KMS-11 (cell line): ENCODE measurements around the gene BPIFA2.

Source experiments
- H2AFZ ChIP-seq: fragments of 200-600 bp; sonication (generic); 2 replicates; pipeline ENCODE4 v1.6.1; 2016; ENCODE audit warnings: antibody characterized with exemption, mixed run types, low read depth
- H3K27ac ChIP-seq: fragments of 200-600 bp; sonication (generic); 2 replicates; pipeline ENCODE4 v1.6.1; 2016; ENCODE audit warnings: mild to moderate bottlenecking, mixed run types
- H3K27me3 ChIP-seq: fragments of 200-600 bp; sonication (generic); 2 replicates; pipeline ENCODE4 v1.6.1; 2017; ENCODE audit warnings: mild to moderate bottlenecking, low read depth, mixed run types, moderate library complexity; ENCODE audit not compliant: insufficient read depth
- H3K36me3 ChIP-seq: fragments of 200-600 bp; sonication (generic); 2 replicates; pipeline ENCODE4 v1.6.1; 2017; ENCODE audit warnings: mild to moderate bottlenecking, mixed run types; ENCODE audit not compliant: insufficient read depth
- H3K4me1 ChIP-seq: fragments of 200-600 bp; sonication (generic); 2 replicates; pipeline ENCODE4 v1.6.1; 2016; ENCODE audit warnings: mild to moderate bottlenecking, low read depth, mixed run types; ENCODE audit not compliant: poor library complexity, severe bottlenecking
- H3K4me2 ChIP-seq: fragments of 200-600 bp; sonication (generic); 2 replicates; pipeline ENCODE4 v1.7.0; 2016; ENCODE audit warnings: mild to moderate bottlenecking, mixed run types
- H3K4me3 ChIP-seq: fragments of 200-600 bp; sonication (generic); IDR thresholded peaks from 2 replicates; pipeline ENCODE4 v1.6.1; 2017; ENCODE audit warnings: low read depth, low read length, mixed read lengths; ENCODE audit not compliant: insufficient read depth
- H3K79me2 ChIP-seq: fragments of 200-600 bp; sonication (generic); 2 replicates; pipeline ENCODE4 v1.6.1; 2016; ENCODE audit warnings: low read depth, mixed run types; ENCODE audit not compliant: insufficient read depth
- H3K9ac ChIP-seq: fragments of 200-600 bp; sonication (generic); 2 replicates; pipeline ENCODE4 v1.6.1; 2016; ENCODE audit warnings: mild to moderate bottlenecking, mixed run types
- H4K20me1 ChIP-seq: fragments of 200-600 bp; sonication (generic); 2 replicates; pipeline ENCODE4 v1.6.1; 2016; ENCODE audit warnings: mild to moderate bottlenecking, mixed run types; ENCODE audit not compliant: insufficient read depth
- TF ChIP-seq, protein P1 (sequence below): fragments of 200-600 bp; sonication (generic); conservative IDR thresholded peaks from 2 replicates; pipeline ENCODE4 v1.6.1; 2017; ENCODE audit warnings: low read depth, mild to moderate bottlenecking, antibody characterized with exemption, low read length, moderate library complexity, mixed read lengths

The BPIFA2 gene

DNA sequence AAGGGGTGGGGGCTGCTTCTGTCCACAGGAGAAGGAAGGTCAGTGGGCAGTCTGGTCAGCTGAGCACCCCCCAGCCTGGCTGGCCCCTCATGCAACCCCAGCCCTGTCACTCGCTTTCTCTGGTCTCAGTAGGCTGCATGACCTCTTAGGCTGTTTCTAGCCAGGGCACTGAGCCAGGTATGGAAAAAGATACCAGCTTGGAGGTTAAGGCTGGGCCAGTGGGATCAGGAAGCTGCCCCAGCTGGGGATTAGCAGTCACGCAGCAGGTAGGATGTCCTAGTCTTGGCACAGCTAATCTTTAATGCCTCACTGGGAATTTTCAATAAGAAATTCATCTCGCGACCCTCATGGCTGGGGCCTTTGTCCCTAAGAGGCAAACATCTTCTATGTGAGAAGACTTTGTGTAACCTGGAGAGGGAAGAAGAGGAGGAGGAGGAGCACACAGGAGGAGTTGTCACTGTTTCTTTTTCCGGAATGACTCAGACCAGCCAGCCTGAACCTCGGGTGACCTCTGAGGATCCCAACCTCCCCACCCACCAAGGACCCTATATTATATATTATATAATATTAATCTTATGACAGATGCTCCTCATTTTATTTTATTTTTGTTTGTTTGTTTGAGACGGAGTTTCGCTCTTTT is 2.4 kb upstream of the BPIFA2 start:
- Histone ChIP-seq H3K27me3 (no peaks in the 10 kb centered on the region; the same call in 1 of the 2 replicates), H3K79me2 (no peaks in the 10 kb centered on the region), H2AFZ (no peak overlapping the region), H3K4me1 (no peaks in the 10 kb centered on the region), H3K4me3 (no peak overlapping the region), H4K20me1 (no peaks in the 10 kb centered on the region), H3K36me3 (no peaks in the 10 kb centered on the region), H3K27ac (no peak overlapping the region), H3K9ac (no peak overlapping the region), H3K4me2 (no peak overlapping the region)
- TF ChIP-seq, protein P1, sequence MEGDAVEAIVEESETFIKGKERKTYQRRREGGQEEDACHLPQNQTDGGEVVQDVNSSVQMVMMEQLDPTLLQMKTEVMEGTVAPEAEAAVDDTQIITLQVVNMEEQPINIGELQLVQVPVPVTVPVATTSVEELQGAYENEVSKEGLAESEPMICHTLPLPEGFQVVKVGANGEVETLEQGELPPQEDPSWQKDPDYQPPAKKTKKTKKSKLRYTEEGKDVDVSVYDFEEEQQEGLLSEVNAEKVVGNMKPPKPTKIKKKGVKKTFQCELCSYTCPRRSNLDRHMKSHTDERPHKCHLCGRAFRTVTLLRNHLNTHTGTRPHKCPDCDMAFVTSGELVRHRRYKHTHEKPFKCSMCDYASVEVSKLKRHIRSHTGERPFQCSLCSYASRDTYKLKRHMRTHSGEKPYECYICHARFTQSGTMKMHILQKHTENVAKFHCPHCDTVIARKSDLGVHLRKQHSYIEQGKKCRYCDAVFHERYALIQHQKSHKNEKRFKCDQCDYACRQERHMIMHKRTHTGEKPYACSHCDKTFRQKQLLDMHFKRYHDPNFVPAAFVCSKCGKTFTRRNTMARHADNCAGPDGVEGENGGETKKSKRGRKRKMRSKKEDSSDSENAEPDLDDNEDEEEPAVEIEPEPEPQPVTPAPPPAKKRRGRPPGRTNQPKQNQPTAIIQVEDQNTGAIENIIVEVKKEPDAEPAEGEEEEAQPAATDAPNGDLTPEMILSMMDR, result no peak

DNA sequence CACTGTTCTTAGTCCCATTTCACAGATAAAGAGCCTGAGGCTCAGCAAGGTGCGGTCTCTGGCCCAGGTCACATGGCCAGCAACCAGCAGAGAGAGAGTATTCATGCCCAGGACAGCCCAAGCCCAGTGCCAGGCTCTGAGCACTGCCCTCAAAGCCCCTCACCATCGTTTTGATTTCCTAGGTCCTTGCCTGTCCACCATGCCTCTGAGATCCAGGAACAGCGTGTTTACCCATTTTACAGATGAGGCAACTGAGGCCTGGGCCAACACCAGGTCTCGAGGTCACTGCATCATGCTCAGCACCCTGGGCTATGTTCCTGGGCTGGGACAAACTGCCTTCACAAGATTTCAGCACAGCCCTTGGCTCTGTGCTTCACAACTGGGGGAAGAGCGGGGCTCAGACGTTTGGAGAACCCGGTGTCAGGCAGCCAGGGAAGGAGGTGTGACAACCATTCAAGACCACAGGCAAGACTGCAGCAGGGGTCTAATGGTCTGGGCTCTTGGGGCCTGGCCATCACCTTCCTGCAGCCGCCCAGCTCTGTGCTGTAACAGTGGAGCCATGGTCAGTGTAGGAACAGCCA is 1.3 kb upstream of the BPIFA2 start:
- Histone ChIP-seq H3K27me3 (no peaks in the 10 kb centered on the region; the same call in 1 of the 2 replicates), H4K20me1 (no peaks in the 10 kb centered on the region), H3K9ac (no peak overlapping the region), H2AFZ (no peak overlapping the region), H3K36me3 (no peaks in the 10 kb centered on the region), H3K27ac (no peak overlapping the region), H3K79me2 (no peaks in the 10 kb centered on the region), H3K4me3 (no peak overlapping the region), H3K4me1 (no peaks in the 10 kb centered on the region), H3K4me2 (no peak overlapping the region)
- TF ChIP-seq, protein P1, result no peak

DNA sequence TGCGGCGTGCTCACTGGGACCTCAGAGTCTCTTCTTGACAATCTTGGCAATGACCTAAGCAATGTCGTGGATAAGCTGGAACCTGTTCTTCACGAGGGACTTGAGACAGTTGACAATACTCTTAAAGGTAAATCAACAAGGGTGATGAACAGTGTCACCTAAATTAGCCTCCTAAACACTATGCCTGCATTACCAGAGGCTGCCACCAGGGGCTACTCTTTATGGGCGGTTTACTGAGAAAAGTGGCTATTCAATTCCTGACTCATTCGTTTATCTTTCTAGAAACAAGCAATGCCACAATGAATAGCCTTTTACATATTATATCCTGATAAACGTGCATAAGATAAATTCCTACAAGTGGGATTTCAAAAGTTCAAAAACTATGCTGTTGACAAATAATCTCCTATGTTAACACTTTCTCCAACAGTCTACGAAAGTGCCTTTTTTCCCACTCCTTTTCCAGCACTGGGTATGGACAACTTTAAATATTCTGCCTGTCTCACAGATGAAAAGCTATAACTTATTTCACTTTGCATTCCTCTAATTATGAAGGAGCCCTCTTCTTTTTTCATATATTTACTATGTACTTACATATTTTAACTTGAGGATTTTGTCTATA is 1.3 kb downstream of the BPIFA2 start:
- Histone ChIP-seq H3K79me2 (no peaks in the 10 kb centered on the region), H3K9ac (no peak overlapping the region), H3K36me3 (no peaks in the 10 kb centered on the region), H2AFZ (no peak overlapping the region), H3K27me3 (no peaks in the 10 kb centered on the region; the same call in 1 of the 2 replicates), H3K4me1 (no peaks in the 10 kb centered on the region), H3K4me2 (no peak overlapping the region), H3K27ac (no peak overlapping the region), H3K4me3 (no peak overlapping the region), H4K20me1 (no peaks in the 10 kb centered on the region)
- TF ChIP-seq, protein P1, result peak; percentile 81

DNA sequence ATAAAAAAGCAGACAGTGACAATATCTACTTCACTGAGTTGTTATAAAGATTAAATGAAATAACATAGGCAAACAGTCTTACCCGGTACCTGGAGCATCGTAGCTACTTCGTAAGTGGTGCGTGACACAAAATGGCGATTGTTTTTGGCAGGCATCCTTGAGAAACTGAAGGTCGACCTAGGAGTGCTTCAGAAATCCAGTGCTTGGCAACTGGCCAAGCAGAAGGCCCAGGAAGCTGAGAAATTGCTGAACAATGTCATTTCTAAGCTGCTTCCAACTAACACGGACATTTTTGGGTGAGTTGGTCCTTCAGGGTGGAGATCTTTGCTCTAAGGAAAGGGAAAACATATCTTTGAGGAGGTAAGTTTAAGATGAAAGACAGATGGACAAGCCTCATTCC is 4.8 kb downstream of the BPIFA2 start:
- H3K9ac ChIP-seq, result no peak overlapping the region

More for the DNA sequence above, 4.8 kb downstream of the BPIFA2 start:
- no peaks in the 10 kb centered on the region for H3K4me1 ChIP-seq
- no peaks in the 10 kb centered on the region for H4K20me1 ChIP-seq
- H2AFZ ChIP-seq, result no peak overlapping the region
- no peak overlapping the region for H3K4me3 ChIP-seq
- H3K27me3 ChIP-seq, result no peaks in the 10 kb centered on the region
- no peaks in the 10 kb centered on the region for H3K79me2 ChIP-seq
- H3K4me2 ChIP-seq, result no peak overlapping the region
- TF ChIP-seq, protein P1, result no peak
- no peaks in the 10 kb centered on the region for H3K36me3 ChIP-seq
- H3K27ac ChIP-seq, result no peak overlapping the region
